ENCODE data around the gene KIT.

The KIT gene

GRCh38 chr4:54750341-54750740 is 92.6 kb downstream of the KIT start:
- no peak for DNase-seq

GRCh38 chr4:54754394-54754793 is 96.6 kb downstream of the KIT start:
- no peak for DNase-seq

GRCh38 chr4:54764476-54764875 is 106.7 kb downstream of the KIT start:
- DNase-seq, result no peak

GRCh38 chr4:54767376-54767775 is 109.6 kb downstream of the KIT start:
- DNase-seq, result no peak

GRCh38 chr4:54773022-54773421 is 115.3 kb downstream of the KIT start:
- no peak for DNase-seq

- DNase-seq, result no peak
Observed at GRCh38 chr4:54779036-54779435, 121.3 kb downstream of the KIT start.

GRCh38 chr4:54779476-54780148 is 121.9 kb downstream of the KIT start:
- DNase-seq, result no peak

- DNase-seq, result no peak
Observed at GRCh38 chr4:54780149-54780495, 122.4 kb downstream of the KIT start.

- no peak for DNase-seq
Observed at GRCh38 chr4:54781756-54782155, 124.0 kb downstream of the KIT start.

GRCh38 chr4:54783402-54784110 is 125.8 kb downstream of the KIT start:
- DNase-seq, result no peak

- no peak for DNase-seq
Observed at GRCh38 chr4:54784161-54784671, 126.5 kb downstream of the KIT start.
